Left lung (tissue), 10 donors: Measurements from ENCODE around the gene GPLD1. TPM values are rescaled to one million over a fixed set of nuclear protein-coding genes. Genes with fewer than 3 reads are reported as not detected.
A peak's percentile ranks its signal among the peaks of the same experiment; 100 is the strongest.

Experiments
- ATAC-seq: fragments of 200-7000 bp; cut with Tn5 transposase; one replicate; pipeline ENCODE4 v1.9.1; 2020; ENCODE audit warnings: moderate library complexity
- DNase-seq, 4 donors: peaks; one replicate each; pipeline ENCODE4 v3.0.0-alpha.2; 2013 to 2020
- H3K27ac ChIP-seq, 2 donors: fragments of 200-600 bp; sonication (generic) in 1 of 2; one replicate each; pipeline versions ENCODE4 v1.5.0 to v1.8.0; 2020 to 2021
- H3K27me3 ChIP-seq, 2 donors: fragments of 200-600 bp; sonication (generic) in 1 of 2; one replicate each; pipeline versions ENCODE4 v1.5.0 to v1.8.0; 2020 to 2021
- H3K36me3 ChIP-seq, 2 donors: fragments of 200-600 bp; sonication (generic) in 1 of 2; one replicate each; pipeline versions ENCODE4 v1.5.0 to v1.8.0; 2020 to 2021
- H3K4me1 ChIP-seq, 2 donors: fragments of 200-600 bp; one replicate each; pipeline ENCODE4 v1.8.0; 2021
- H3K4me3 ChIP-seq, 2 donors: fragments of 200-600 bp; sonication (generic) in 1 of 2; one replicate each; pipeline versions ENCODE4 v1.5.0 to v1.8.0; 2020 to 2021; ENCODE audit warnings: mild to moderate bottlenecking in 1 of 2
- H3K9me3 ChIP-seq, 2 donors: fragments of 200-600 bp; sonication (generic) in 1 of 2; one replicate each; pipeline versions ENCODE4 v1.5.0 to v1.8.0; 2020 to 2021
- intact Hi-C, 2 donors: fragments of 100-400 bp; cut with DNase I; formaldehyde crosslinking; loops; one replicate each; pipeline versions ENCODE4 v1.11.2 to v1.14.2; 2022
- polyA plus RNA-seq, 6 donors: library from polyadenylated mRNA; unstranded; fragments of 120-200 nt; gene quantifications; one replicate each; pipeline ENCODE4 v1.2.1, GENCODE V29; 2013; ENCODE audit not compliant: insufficient read length in 6 of 6
- total RNA-seq, 2 donors: library from RNA; stranded (reverse); fragmentation: NEBNext Ultra II Directional; extraction: Animal tissue kit (Norgen Biotek cat#: 25700); gene quantifications; one replicate each; pipeline ENCODE4 v1.2.1, GENCODE V29; 2021
- TF ChIP-seq, protein P1 (sequence below), 2 donors: fragments of 200-600 bp; sonication (generic) in 1 of 2; IDR thresholded peaks; one replicate each; pipeline versions ENCODE4 v1.5.0 to v1.8.0; 2021; ENCODE audit warnings: antibody characterized with exemption in 2 of 2
- donor health status: DM: no; HTN: yes; CAD: no.
- donor health status: DM: no; HTN: no; CAD: no.

The GPLD1 gene
- total and polyA plus RNA-seq, 8 donors = 1.7 to 3.8 (median 3.0) TPM

DNA sequence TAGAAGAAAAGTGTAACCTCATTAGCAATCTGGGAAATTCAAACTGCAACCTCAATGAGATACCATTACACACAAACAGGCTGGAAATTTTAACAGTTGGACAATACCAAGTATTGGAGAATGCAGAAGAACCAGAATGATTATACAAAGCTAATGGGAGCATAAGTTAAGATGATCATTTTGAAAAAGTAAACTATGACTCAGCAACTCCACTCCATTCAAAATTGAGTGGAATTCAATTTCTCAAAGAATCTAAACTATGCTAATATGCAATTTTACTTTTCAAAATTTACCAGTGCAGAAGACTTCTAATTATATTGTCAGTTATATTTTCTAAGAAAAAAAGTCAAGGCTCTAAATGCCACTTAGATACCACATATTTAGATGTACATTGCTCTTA is 17.2 kb downstream of the GPLD1 start:
- no peak overlapping the region for H3K27ac ChIP-seq
- TF ChIP-seq, protein P1, sequence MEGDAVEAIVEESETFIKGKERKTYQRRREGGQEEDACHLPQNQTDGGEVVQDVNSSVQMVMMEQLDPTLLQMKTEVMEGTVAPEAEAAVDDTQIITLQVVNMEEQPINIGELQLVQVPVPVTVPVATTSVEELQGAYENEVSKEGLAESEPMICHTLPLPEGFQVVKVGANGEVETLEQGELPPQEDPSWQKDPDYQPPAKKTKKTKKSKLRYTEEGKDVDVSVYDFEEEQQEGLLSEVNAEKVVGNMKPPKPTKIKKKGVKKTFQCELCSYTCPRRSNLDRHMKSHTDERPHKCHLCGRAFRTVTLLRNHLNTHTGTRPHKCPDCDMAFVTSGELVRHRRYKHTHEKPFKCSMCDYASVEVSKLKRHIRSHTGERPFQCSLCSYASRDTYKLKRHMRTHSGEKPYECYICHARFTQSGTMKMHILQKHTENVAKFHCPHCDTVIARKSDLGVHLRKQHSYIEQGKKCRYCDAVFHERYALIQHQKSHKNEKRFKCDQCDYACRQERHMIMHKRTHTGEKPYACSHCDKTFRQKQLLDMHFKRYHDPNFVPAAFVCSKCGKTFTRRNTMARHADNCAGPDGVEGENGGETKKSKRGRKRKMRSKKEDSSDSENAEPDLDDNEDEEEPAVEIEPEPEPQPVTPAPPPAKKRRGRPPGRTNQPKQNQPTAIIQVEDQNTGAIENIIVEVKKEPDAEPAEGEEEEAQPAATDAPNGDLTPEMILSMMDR (IDR thresholded peaks at IDR 0.05) = no peak
- peak; percentile 17 for ATAC-seq

DNA sequence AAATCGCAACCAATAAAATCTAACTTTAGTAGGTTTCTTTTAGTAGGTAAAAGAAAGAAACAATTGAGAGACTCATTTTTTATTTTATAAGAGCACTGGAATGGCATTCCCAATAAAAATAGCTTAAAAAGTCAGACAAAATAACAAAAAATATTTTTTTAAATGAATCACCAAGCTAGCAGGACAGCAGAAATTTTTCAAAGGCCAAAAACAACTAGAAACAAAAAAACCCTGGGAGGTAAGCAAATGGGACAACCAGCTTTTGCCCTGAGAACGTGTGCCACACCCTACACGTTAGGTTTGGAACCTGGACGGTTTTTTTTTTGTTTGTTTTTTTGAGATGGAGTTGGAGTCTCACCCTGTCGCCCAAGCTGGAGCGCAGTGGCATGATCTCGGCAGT is 19.6 kb downstream of the GPLD1 start:
- ATAC-seq = no peak
- TF ChIP-seq, protein P1 (IDR thresholded peaks at IDR 0.05) = no peak
- H3K4me1 ChIP-seq = no peaks in the 10 kb centered on the region
- no peak overlapping the region for H3K27ac ChIP-seq
- no peak overlapping the region for H3K4me3 ChIP-seq
- H3K27me3 ChIP-seq = no peaks in the 10 kb centered on the region
- H3K36me3 ChIP-seq = no peaks in the 10 kb centered on the region
- H3K9me3 ChIP-seq = no peaks in the 10 kb centered on the region
- intact Hi-C loops = no loop called here
- DNase-seq = no peak

More for the DNA sequence above, 17.2 kb downstream of the GPLD1 start:
- Histone ChIP-seq H3K4me1 (no peaks in the 10 kb centered on the region), H3K4me3 (no peak overlapping the region), H3K36me3 (no peaks in the 10 kb centered on the region), H3K27me3 (no peaks in the 10 kb centered on the region), H3K9me3 (no peaks in the 10 kb centered on the region)
- intact Hi-C loops = no loop called here
- DNase-seq = no peak

DNA sequence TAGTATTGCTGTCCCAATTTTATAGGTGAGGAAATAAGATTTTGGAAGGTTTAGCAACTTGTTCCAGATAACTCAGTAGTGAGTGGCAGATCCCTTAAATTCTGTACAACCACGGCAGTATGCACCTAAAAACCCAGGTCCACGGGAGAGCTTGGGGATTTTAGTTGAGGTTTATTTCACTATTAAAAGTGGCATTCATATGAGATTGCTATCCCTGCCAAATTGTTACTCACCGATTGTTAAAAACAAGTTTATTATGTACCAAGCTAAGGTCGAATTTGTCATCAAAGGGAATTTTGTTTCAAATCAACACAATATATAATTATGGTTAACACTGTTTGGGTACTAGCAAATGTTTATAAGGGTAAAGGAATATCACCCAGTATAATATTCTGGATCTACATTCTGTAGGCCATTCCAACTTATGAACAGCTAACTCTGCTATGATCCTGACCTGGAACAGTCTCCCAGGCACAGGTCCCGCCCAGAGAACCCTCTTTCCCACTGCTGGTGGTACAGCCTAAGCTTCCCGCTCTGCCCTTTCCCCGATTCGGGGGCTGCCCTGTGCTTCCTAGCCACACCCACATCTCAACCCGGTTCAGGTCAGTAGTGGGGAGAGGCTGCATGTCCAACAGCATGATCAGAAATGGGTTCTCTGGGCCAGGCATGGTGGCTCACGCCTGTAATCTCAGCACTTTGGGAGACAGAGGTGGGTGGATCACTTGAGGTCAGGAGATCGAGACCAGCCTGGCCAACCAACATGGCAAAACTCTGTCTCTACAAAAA is 24.9 kb downstream of the GPLD1 start:
- Histone ChIP-seq H3K27ac (no peak overlapping the region), H3K4me3 (no peak overlapping the region), H3K4me1 (no peaks in the 10 kb centered on the region), H3K27me3 (no peaks in the 10 kb centered on the region), H3K36me3 (no peaks in the 10 kb centered on the region), H3K9me3 (no peaks in the 10 kb centered on the region)
- TF ChIP-seq, protein P1 (IDR thresholded peaks at IDR 0.05) = no peak
- intact Hi-C loops = no loop called here
- no peak for ATAC-seq
- DNase-seq = no peak

DNA sequence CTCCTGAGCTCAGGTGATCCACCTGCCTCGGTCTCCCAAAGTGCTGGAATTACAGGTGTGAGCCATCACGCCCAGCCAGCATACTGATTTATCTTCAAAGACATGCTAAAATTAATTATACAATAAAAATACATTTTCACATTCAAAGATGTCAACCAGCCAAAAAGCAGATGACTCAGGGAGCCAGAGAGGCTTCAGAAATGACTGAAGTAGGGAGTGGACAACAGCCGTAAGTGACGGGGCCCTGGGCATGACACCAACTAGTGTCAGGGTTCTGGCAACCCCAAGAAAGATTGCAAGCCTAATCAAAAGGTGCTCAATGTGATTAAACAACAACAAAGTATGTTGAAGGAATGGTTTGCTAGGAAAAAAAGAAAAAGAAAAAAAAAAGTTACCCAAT is 28.4 kb downstream of the GPLD1 start:
- TF ChIP-seq, protein P1 (IDR thresholded peaks at IDR 0.05) = no peak
- Histone ChIP-seq H3K9me3 (no peaks in the 10 kb centered on the region), H3K4me1 (no peaks in the 10 kb centered on the region), H3K36me3 (no peaks in the 10 kb centered on the region), H3K27ac (no peak overlapping the region), H3K27me3 (no peaks in the 10 kb centered on the region), H3K4me3 (no peak overlapping the region)
- DNase-seq = no peak
- ATAC-seq = no peak
- intact Hi-C loops = no loop called here

DNA sequence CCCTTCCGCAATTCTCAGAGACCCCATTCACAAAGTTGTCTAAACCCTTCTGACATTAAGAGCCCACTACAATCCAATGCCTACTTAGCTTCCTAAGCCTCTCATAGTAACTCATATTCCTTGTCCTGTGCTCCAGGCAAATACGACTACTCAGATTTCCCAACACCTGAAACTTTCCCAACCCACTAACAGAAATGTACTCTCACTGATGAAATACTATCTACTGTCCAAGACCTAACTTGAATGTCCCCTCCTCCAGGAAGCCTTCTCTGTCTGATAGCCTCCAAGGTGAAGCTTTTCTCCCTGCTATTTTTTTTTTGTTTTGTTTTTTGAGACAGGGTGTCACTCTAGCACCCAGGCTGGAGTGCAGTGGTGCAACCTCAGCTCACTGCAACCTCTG is 30.4 kb downstream of the GPLD1 start:
- DNase-seq (no peak), ATAC-seq (no peak)
- Histone ChIP-seq H3K27ac (no peak overlapping the region), H3K9me3 (no peaks in the 10 kb centered on the region), H3K4me3 (no peak overlapping the region), H3K36me3 (no peaks in the 10 kb centered on the region), H3K27me3 (no peaks in the 10 kb centered on the region), H3K4me1 (no peaks in the 10 kb centered on the region)
- TF ChIP-seq, protein P1 (IDR thresholded peaks at IDR 0.05) = no peak
- intact Hi-C loops = no loop called here
